ENCODE data around the gene ESYT1. TPM values are rescaled to one million over a fixed set of nuclear protein-coding genes. Genes with fewer than 3 reads are reported as not detected.

The ESYT1 gene
- total and polyA plus RNA-seq, 2 donors (not counting 3 experiments of a cell fraction or from before 2014, with no cell fraction given), result 161 to 234 TPM

GRCh38 chr12:56153678-56154065 lies 25.6 kb downstream of the ESYT1 start:
- no peak overlapping the region for H3K27ac ChIP-seq (ENCODE audit: insufficient read depth, low read depth, low read length)
- intact Hi-C loops (cut with micrococcal nuclease), result no loop called here

GRCh38 chr12:56154246-56154771 lies 26.2 kb downstream of the ESYT1 start:
- H3K4me1 ChIP-seq (ENCODE audit: control insufficient read depth, extremely low read depth, insufficient read depth, low read length), result peaks cover 20% of the 10 kb centered on the region
- H3K9ac ChIP-seq (replicated peaks; ENCODE audit: extremely low read depth, insufficient read depth, low read length), result no peak overlapping the region
- no peaks in the 10 kb centered on the region for H3K9me1 ChIP-seq (replicated peaks; ENCODE audit: control insufficient read depth, extremely low read depth, insufficient read depth, low read length)
- FAIRE-seq, result no peak
- H3K27me3 ChIP-seq (ENCODE audit: control insufficient read depth in 2 of 2, insufficient read depth in 2 of 2, low read length in 2 of 2), result no peaks in the 10 kb centered on the region
- CTCF ChIA-PET, result interaction anchor here (1.2 to 1.9 kb wide), 2 partner anchors 26 to 28 kb away, joined by 4 to 6 read pairs; partner anchors contain the start of gene ESYT1
- no TSS peak for BruUV-seq (replicated peaks)
- H3K9me3 ChIP-seq (replicated peaks; ENCODE audit: control insufficient read depth, insufficient read depth, low read length), result no peaks in the 10 kb centered on the region
- peaks cover 16% of the 10 kb centered on the region for H3K79me2 ChIP-seq (ENCODE audit: control insufficient read depth, insufficient read depth, low read length)
- no peak overlapping the region for H3K4me3 ChIP-seq (replicated peaks in 1 of 3; ENCODE audit: insufficient read depth in 1 of 3, low read depth in 1 of 3, low read length in 3 of 3)
- TF ChIP-seq CTCF (IDR thresholded peaks at IDR 0.05; ENCODE audit: extremely low read depth in 1 of 2, insufficient read depth in 1 of 2, low read depth in 1 of 2, low read length in 2 of 2), result no peak
- TF ChIP-seq POLR2A (IDR thresholded peaks at IDR 0.05; ENCODE audit: low read depth, low read length), result no peak
- TF ChIP-seq MYC (IDR thresholded peaks at IDR 0.05; ENCODE audit: low read depth, low read length), result no peak
- no peak for TF ChIP-seq EZH2 (IDR thresholded peaks at IDR 0.05; ENCODE audit: borderline replicate concordance, low read depth, low read length, severe bottlenecking)
- TF ChIP-seq POLR2AphosphoS5 (IDR thresholded peaks at IDR 0.05; ENCODE audit: insufficient read depth, low read depth, low read length), result no peak
- no peak for TF ChIP-seq MAX (IDR thresholded peaks at IDR 0.05; ENCODE audit: insufficient read depth, insufficient read length)
- TF ChIP-seq FOS (IDR thresholded peaks at IDR 0.05; ENCODE audit: borderline replicate concordance, insufficient read depth, low read length), result no peak
- TF ChIP-seq JUN (IDR thresholded peaks at IDR 0.05; ENCODE audit: borderline replicate concordance, insufficient read depth, insufficient read length, low read depth), result no peak
- TF ChIP-seq GATA2 (IDR thresholded peaks at IDR 0.05; ENCODE audit: insufficient read depth, insufficient read length, low read depth, low read length), result no peak
- no peaks in the 10 kb centered on the region for H4K20me1 ChIP-seq (replicated peaks; ENCODE audit: control insufficient read depth, extremely low read depth, insufficient read depth, low read length)
- POLR2A ChIA-PET, result no interaction called here
- peaks cover 0 to 7% of the 10 kb centered on the region in 2 experiments for H3K36me3 ChIP-seq (ENCODE audit: control insufficient read depth in 2 of 2, extremely low read depth in 1 of 2, insufficient read depth in 2 of 2, low read length in 2 of 2)
- no peak overlapping the region for H2AFZ ChIP-seq (ENCODE audit: low read depth, low read length)
- DNase-seq (ENCODE audit: low read depth, low spot score), result no peak
- intact Hi-C loops (cut with micrococcal nuclease) (no loop called here), dilution Hi-C loops (cut with MboI; ENCODE audit: extremely low pct_ligation_motif_present, low sequenced_read_pairs) (no loop called here)
- no peak overlapping the region for H3K4me2 ChIP-seq (ENCODE audit: insufficient read depth, low read length)
- no peak overlapping the region for H3K27ac ChIP-seq (ENCODE audit: insufficient read depth, low read depth, low read length)

More at GRCh38 chr12:56153678-56154065, 25.6 kb downstream of the ESYT1 start:
- Histone ChIP-seq H3K4me1 (ENCODE audit: control insufficient read depth, extremely low read depth, insufficient read depth, low read length) (peaks cover 20% of the 10 kb centered on the region), H4K20me1 (replicated peaks; ENCODE audit: control insufficient read depth, extremely low read depth, insufficient read depth, low read length) (no peaks in the 10 kb centered on the region), H3K4me2 (ENCODE audit: insufficient read depth, low read length) (no peak overlapping the region), H3K79me2 (ENCODE audit: control insufficient read depth, insufficient read depth, low read length) (peaks cover 10% of the 10 kb centered on the region), H3K9me1 (replicated peaks; ENCODE audit: control insufficient read depth, extremely low read depth, insufficient read depth, low read length) (no peaks in the 10 kb centered on the region), H3K9me3 (replicated peaks; ENCODE audit: control insufficient read depth, insufficient read depth, low read length) (no peaks in the 10 kb centered on the region), H3K27me3 (ENCODE audit: control insufficient read depth in 2 of 2, insufficient read depth in 2 of 2, low read length in 2 of 2) (no peaks in the 10 kb centered on the region), H3K4me3 (replicated peaks in 1 of 3; ENCODE audit: insufficient read depth in 1 of 3, low read depth in 1 of 3, low read length in 3 of 3) (no peak overlapping the region), H3K36me3 (ENCODE audit: control insufficient read depth in 2 of 2, extremely low read depth in 1 of 2, insufficient read depth in 2 of 2, low read length in 2 of 2) (peaks cover 0 to 7% of the 10 kb centered on the region in 2 experiments), H3K9ac (replicated peaks; ENCODE audit: extremely low read depth, insufficient read depth, low read length) (no peak overlapping the region), H2AFZ (ENCODE audit: low read depth, low read length) (no peak overlapping the region)
- no peak for DNase-seq (ENCODE audit: low read depth, low spot score)
- dilution Hi-C loops (cut with MboI; ENCODE audit: extremely low pct_ligation_motif_present, low sequenced_read_pairs), result no loop called here
- ChIA-PET POLR2A (no interaction called here), CTCF (no interaction called here)
- no peak for TF ChIP-seq POLR2A (IDR thresholded peaks at IDR 0.05; ENCODE audit: low read depth, low read length)
- no peak for TF ChIP-seq EZH2 (IDR thresholded peaks at IDR 0.05; ENCODE audit: borderline replicate concordance, low read depth, low read length, severe bottlenecking)
- no peak for FAIRE-seq
- BruUV-seq (replicated peaks), result no TSS peak
